ENCODE results near the gene VGLL1.
A peak's percentile ranks its signal among the peaks of the same experiment; 100 is the strongest.

The VGLL1 gene

GRCh38 chrX:136525738-136526606 lies 6.0 kb upstream of the VGLL1 start:
- no peak overlapping the region for H3K4me3 ChIP-seq (ENCODE audit: low read depth, low read length)
- no peaks in the 10 kb centered on the region for H3K36me3 ChIP-seq
- no peaks in the 10 kb centered on the region for H3K27me3 ChIP-seq
- no peaks in the 10 kb centered on the region for H3K9me3 ChIP-seq
- H3K4me1 ChIP-seq, result no peaks in the 10 kb centered on the region
- TF ChIP-seq CTCF (IDR thresholded peaks at IDR 0.05; ENCODE audit: low read depth, low read length), result no peak
- DNase-seq, result peak; percentile 47

- Histone ChIP-seq H3K36me3 (no peaks in the 10 kb centered on the region), H3K27me3 (no peaks in the 10 kb centered on the region), H3K4me1 (no peaks in the 10 kb centered on the region), H3K4me3 (ENCODE audit: low read depth, low read length) (no peak overlapping the region), H3K9me3 (no peaks in the 10 kb centered on the region)
- peak; percentile 43 for DNase-seq
- TF ChIP-seq CTCF (IDR thresholded peaks at IDR 0.05; ENCODE audit: low read depth, low read length), result no peak
Measured at GRCh38 chrX:136528645-136529315, 3.2 kb upstream of the VGLL1 start.

GRCh38 chrX:136529795-136530194 lies 2.2 kb upstream of the VGLL1 start:
- H3K36me3 ChIP-seq, result no peaks in the 10 kb centered on the region
- DNase-seq, result peak; percentile 14
- TF ChIP-seq CTCF (IDR thresholded peaks at IDR 0.05; ENCODE audit: low read depth, low read length), result no peak

GRCh38 chrX:136534131-136534530 lies 2.1 kb downstream of the VGLL1 start:
- Histone ChIP-seq H3K4me3 (ENCODE audit: low read depth, low read length) (no peak overlapping the region), H3K27me3 (no peaks in the 10 kb centered on the region), H3K4me1 (no peaks in the 10 kb centered on the region), H3K36me3 (no peaks in the 10 kb centered on the region), H3K9me3 (no peaks in the 10 kb centered on the region)
- TF ChIP-seq CTCF (IDR thresholded peaks at IDR 0.05; ENCODE audit: low read depth, low read length), result no peak
- no peak for DNase-seq

More at GRCh38 chrX:136529795-136530194, 2.2 kb upstream of the VGLL1 start:
- Histone ChIP-seq H3K4me3 (ENCODE audit: low read depth, low read length) (no peak overlapping the region), H3K4me1 (no peaks in the 10 kb centered on the region), H3K27me3 (no peaks in the 10 kb centered on the region), H3K9me3 (no peaks in the 10 kb centered on the region)

GRCh38 chrX:136538811-136539210 lies 6.8 kb downstream of the VGLL1 start:
- Histone ChIP-seq H3K27me3 (no peaks in the 10 kb centered on the region), H3K4me1 (no peaks in the 10 kb centered on the region), H3K36me3 (no peaks in the 10 kb centered on the region), H3K9me3 (no peaks in the 10 kb centered on the region), H3K4me3 (ENCODE audit: low read depth, low read length) (no peak overlapping the region)
- no peak for DNase-seq
- TF ChIP-seq CTCF (IDR thresholded peaks at IDR 0.05; ENCODE audit: low read depth, low read length), result no peak

GRCh38 chrX:136540226-136540625 lies 8.2 kb downstream of the VGLL1 start:
- Histone ChIP-seq H3K9me3 (no peaks in the 10 kb centered on the region), H3K27me3 (no peaks in the 10 kb centered on the region), H3K4me1 (no peaks in the 10 kb centered on the region), H3K36me3 (no peaks in the 10 kb centered on the region), H3K4me3 (ENCODE audit: low read depth, low read length) (no peak overlapping the region)
- TF ChIP-seq CTCF (IDR thresholded peaks at IDR 0.05; ENCODE audit: low read depth, low read length), result no peak
- no peak for DNase-seq
